Measurements from ENCODE around the gene TGFBI. TPM values are rescaled to one million over a fixed set of nuclear protein-coding genes. Genes with fewer than 3 reads are reported as not detected.

Gene TGFBI
- polyA plus RNA-seq, 3 donors from 2014 or later, result 2.2 to 13.3 (median 10.9) TPM

DNA sequence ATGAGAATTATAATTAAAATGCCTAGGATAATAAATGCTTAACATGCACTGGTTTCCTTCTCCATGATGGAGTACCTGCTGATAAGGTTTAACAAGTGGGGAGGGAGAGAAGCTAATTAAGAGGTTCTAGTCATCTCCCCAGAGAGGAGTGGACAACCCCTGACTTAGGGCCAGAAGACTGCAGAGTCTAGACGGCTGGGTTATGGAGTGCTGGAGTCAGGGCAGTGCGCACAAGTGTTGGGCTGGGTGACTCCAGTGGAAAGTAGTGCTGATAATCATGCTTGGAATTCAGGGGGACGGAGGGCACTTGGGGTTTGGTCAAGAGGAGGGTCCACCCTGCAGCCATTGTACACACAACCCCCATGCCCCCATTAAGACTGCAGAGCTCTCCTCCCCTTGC lies 32.8 kb upstream of the TGFBI start:
- H3K27me3 Mint-ChIP-seq (ENCODE audit: low read depth in 3 of 3), result peaks cover 2 to 6% (median 2%) of the 10 kb centered on the region in 3 donors
- no peak overlapping the region for H3K27ac Mint-ChIP-seq
- H3K36me3 Mint-ChIP-seq, result no peaks in the 10 kb centered on the region
- no peak overlapping the region for H3K4me3 Mint-ChIP-seq
- no peak for DNase-seq
- H3K4me1 Mint-ChIP-seq, result no peaks in the 10 kb centered on the region
- H3K9me3 Mint-ChIP-seq, result no peaks in the 10 kb centered on the region

DNA sequence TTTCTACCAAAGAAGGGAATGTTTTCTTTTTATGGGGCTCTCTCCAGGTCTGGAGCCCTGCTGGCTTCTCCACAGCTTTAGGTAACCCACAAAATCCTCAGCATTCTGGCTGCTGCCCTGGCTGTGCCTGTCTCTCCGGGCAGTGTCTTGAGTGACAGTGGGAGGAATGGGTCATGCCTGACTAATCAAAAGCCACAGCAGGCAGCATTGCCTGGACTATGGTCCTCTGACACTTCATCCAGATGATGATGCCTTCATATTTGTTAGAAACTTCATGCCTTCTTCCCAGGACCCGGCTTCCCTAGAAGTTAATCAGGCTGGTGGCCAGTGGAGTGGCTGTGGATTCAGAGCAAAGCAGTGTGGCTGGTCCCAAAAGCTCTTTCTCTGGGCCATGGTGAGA lies 32.2 kb upstream of the TGFBI start:
- H3K27ac Mint-ChIP-seq, result no peak overlapping the region
- H3K4me1 Mint-ChIP-seq, result no peaks in the 10 kb centered on the region
- H3K36me3 Mint-ChIP-seq, result no peaks in the 10 kb centered on the region
- no peak for DNase-seq
- H3K27me3 Mint-ChIP-seq (ENCODE audit: low read depth in 3 of 3), result peaks cover 2 to 6% (median 3%) of the 10 kb centered on the region in 3 donors
- no peak overlapping the region for H3K4me3 Mint-ChIP-seq
- H3K9me3 Mint-ChIP-seq, result no peaks in the 10 kb centered on the region

DNA sequence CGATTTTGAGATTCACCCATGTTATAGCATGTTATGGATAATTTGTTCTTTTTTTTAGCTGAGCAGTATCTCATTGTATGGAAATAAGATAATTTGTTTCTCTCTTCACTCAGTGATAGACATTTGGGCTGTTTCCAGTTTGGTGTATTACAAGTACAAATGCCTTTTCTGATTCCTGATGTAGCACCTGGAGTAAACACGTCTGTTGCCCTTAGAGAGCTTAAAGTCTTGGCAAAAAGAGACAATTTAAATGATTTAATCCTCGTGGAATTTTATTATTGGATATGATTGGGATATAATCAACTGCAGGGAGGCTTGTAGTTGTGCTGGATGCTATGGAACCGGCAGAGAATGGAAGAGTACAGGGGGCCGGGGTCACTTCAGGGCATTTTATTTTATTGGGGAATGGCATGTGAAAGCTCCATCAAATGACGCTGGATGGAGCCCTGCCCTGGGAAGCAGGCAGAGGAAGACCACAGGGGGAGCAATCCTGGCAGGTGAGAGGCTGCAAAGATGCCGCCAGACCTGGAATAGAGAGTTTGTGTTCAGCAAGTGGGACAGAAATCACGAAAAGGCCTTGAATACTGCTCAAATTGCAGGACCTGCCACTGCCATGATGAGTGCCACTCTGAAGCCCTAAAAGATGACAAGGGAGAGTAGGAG lies 31.0 kb upstream of the TGFBI start:
- Mint-ChIP-seq H3K36me3 (no peaks in the 10 kb centered on the region), H3K9me3 (no peaks in the 10 kb centered on the region), H3K4me3 (no peak overlapping the region), H3K27ac (no peak overlapping the region), H3K4me1 (no peaks in the 10 kb centered on the region), H3K27me3 (ENCODE audit: low read depth in 3 of 3) (peaks cover 2 to 7% (median 6%) of the 10 kb centered on the region in 3 donors)
- no peak for DNase-seq

DNA sequence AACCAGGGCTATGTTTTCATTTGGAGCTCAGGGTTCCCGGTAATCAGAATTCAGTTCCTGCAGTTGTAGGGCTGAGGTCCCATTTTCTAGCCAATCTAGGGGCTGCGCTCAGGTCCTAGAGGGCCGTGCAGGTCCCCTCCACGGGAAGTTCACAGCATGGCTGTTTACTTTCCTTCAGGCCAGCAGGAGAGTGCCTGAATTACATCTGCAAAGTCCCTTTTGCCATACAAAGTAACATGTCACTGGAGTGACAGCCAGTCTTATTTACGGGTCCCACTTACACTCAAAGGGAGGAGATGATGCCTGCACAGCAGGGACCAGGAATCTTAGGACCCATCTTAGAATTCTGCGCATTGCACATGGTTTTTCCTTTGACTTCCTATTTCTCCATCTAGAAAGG lies 29.9 kb upstream of the TGFBI start:
- no peaks in the 10 kb centered on the region for H3K36me3 Mint-ChIP-seq
- H3K27ac Mint-ChIP-seq, result no peak overlapping the region
- H3K9me3 Mint-ChIP-seq, result no peaks in the 10 kb centered on the region
- H3K4me3 Mint-ChIP-seq, result no peak overlapping the region
- DNase-seq, result no peak
- H3K4me1 Mint-ChIP-seq, result no peaks in the 10 kb centered on the region
- H3K27me3 Mint-ChIP-seq (ENCODE audit: low read depth in 3 of 3), result peaks cover 2 to 7% (median 6%) of the 10 kb centered on the region in 3 donors

DNA sequence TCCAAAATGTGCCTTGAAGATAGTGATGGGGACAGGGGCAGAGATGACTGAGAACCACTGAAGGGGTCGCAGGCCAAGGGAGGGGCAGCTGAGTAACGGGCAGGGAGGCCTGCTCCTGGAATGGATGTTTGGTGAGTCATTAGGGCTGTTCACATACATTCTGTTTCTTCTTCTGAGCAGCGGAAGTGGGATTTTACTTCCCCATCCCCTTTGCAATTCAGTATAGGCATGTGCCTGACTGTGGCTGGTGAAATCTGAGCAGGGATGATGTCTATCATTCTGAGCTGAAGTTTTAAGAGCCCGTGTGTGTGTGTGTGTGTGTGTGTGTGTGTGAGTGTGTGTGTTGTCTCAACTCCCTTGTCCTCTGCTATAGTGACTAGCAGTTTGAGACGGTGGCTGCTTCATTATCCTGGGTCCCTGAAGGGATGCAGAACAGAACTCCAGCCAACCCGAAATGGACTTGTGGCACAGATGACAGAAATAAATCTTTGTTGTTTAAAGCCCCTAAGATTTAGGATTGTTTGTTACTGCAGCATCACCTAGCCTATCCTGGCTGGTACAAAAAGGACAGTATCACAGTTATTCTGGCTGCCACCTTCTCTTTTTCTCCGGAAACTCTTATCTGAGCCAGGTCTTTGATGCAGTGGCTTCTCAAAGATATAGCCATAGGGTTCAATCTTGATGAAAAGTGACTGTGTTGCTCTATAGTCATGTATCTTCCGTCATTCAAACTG lies 29.2 kb upstream of the TGFBI start:
- Mint-ChIP-seq H3K36me3 (no peaks in the 10 kb centered on the region), H3K9me3 (no peaks in the 10 kb centered on the region), H3K4me1 (no peaks in the 10 kb centered on the region), H3K4me3 (no peak overlapping the region), H3K27ac (no peak overlapping the region), H3K27me3 (ENCODE audit: low read depth in 3 of 3) (peaks cover 2 to 7% (median 5%) of the 10 kb centered on the region in 3 donors)
- DNase-seq, result no peak

DNA sequence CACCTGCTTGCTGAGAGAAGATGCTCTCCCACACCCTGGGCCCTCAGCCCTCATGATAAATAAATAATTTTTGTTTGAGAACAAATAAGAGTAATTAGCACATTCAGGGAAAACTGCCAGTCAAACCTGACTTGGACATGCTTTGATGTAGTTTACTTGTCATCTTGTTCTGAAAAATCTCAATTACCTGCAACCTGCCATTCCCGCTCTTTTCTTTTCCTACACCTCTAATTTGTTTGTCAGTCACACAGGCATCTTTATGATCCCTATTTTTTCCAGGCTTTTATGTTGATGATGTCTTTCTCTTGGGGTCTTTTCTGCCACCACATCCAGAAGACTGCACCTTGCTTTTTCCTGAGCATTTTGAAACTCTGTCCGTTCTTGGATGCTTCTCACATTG lies 28.6 kb upstream of the TGFBI start:
- no peak overlapping the region for H3K4me3 Mint-ChIP-seq
- no peaks in the 10 kb centered on the region for H3K9me3 Mint-ChIP-seq
- DNase-seq, result no peak
- no peaks in the 10 kb centered on the region for H3K36me3 Mint-ChIP-seq
- peaks cover 2 to 7% (median 6%) of the 10 kb centered on the region in 3 donors for H3K27me3 Mint-ChIP-seq (ENCODE audit: low read depth in 3 of 3)
- no peaks in the 10 kb centered on the region for H3K4me1 Mint-ChIP-seq
- H3K27ac Mint-ChIP-seq, result no peak overlapping the region

DNA sequence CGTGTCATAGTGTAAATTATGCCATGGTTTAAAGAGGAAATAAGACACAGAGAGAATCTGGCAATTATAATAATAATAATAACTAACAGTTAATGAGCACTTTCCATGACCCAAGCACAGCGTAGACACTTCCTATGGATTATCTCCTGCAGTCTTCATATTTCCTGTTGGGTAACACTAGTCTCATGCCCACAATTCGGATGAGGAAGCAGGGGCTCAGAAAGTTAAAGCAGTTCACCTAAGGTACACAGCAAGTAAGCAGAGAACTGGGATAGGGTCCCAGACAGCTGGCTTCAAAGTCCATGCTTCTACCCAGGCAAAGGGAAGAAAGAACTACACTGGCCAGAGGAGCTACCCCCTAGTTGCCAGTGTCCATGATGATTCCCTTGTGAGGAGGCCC lies 27.9 kb upstream of the TGFBI start:
- H3K4me3 Mint-ChIP-seq, result no peak overlapping the region
- H3K9me3 Mint-ChIP-seq, result no peaks in the 10 kb centered on the region
- no peaks in the 10 kb centered on the region for H3K36me3 Mint-ChIP-seq
- H3K27me3 Mint-ChIP-seq (ENCODE audit: low read depth in 3 of 3), result peaks cover 2 to 7% (median 6%) of the 10 kb centered on the region in 3 donors
- H3K27ac Mint-ChIP-seq, result no peak overlapping the region
- H3K4me1 Mint-ChIP-seq, result no peaks in the 10 kb centered on the region
- DNase-seq, result no peak

DNA sequence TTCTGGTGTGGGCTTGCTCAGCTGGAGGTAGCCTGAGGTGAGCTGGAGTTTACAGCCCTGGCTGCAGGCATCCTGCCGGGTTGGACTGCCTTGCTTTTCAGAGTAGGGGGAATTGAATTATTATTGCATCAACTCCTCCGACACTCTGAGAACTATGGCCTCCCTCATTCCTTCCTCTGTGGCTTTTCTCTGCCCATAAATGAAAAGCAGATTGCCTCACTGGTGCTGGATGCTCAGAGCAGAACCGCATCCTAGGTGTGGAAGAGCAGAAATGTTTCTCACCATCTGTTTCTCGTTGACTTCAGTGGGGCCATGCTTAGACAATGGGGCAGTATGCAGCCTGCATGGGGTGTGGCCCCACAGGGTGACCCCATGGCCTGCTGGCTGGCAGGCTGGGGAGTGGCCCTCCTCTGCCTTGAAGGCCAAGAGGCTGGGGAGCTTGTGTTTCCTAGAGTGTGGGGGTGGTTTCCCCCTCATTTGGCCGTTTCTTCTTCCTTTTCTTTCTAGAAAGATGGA lies 27.3 kb upstream of the TGFBI start:
- Mint-ChIP-seq H3K4me1 (no peaks in the 10 kb centered on the region), H3K4me3 (no peak overlapping the region), H3K27me3 (ENCODE audit: low read depth in 3 of 3) (peaks cover 2 to 7% (median 3%) of the 10 kb centered on the region in 3 donors), H3K9me3 (no peaks in the 10 kb centered on the region), H3K36me3 (no peaks in the 10 kb centered on the region), H3K27ac (no peak overlapping the region)
- no peak for DNase-seq

DNA sequence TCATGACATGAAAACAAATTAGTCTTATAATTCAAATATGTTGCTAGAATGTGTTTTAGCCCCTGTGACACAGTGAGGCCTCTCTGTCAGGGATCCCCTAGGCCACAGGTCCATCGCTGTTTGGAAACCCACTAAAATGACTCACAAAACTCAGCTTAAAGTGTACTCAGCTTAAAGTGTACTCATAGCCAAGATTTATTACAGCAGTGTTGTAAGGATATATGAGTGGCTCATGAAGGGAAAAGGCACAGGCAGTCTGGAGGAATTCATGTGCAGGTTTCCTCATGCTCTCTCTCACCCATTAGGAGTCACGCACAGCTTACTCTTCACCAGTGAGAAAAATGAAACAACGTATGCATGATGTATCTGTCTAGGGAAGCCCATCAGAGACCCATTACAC lies 24.4 kb upstream of the TGFBI start:
- H3K36me3 Mint-ChIP-seq, result no peaks in the 10 kb centered on the region
- H3K27me3 Mint-ChIP-seq (ENCODE audit: low read depth in 3 of 3), result peaks cover 1 to 7% (median 2%) of the 10 kb centered on the region in 3 donors
- no peak overlapping the region for H3K27ac Mint-ChIP-seq
- H3K4me1 Mint-ChIP-seq, result no peaks in the 10 kb centered on the region
- H3K9me3 Mint-ChIP-seq, result no peaks in the 10 kb centered on the region
- no peak overlapping the region for H3K4me3 Mint-ChIP-seq
- DNase-seq, result no peak

DNA sequence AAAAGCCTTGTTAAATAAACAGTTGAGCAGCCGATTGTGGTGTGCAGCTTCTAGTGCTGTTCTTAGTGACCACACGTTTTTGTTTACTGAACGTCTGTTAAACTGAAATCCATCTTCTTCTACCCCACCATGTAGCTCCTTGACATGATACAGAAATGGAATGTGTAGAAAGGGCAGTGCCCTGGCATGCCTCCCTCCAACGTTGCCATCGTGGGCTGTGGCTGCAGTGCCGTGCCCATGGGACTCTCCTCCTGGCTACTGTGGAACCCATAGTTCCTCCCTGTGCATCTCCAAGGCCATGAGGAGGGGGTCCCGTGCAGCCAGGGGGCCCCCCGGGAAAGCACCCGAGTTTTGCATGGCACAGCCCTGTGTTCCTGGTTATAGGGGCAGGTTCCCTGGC lies 23.3 kb upstream of the TGFBI start:
- Mint-ChIP-seq H3K36me3 (no peaks in the 10 kb centered on the region), H3K4me3 (no peak overlapping the region), H3K27ac (no peak overlapping the region), H3K4me1 (no peaks in the 10 kb centered on the region), H3K9me3 (no peaks in the 10 kb centered on the region), H3K27me3 (ENCODE audit: low read depth in 3 of 3) (peaks cover 2 to 7% (median 2%) of the 10 kb centered on the region in 3 donors)
- no peak for DNase-seq

DNA sequence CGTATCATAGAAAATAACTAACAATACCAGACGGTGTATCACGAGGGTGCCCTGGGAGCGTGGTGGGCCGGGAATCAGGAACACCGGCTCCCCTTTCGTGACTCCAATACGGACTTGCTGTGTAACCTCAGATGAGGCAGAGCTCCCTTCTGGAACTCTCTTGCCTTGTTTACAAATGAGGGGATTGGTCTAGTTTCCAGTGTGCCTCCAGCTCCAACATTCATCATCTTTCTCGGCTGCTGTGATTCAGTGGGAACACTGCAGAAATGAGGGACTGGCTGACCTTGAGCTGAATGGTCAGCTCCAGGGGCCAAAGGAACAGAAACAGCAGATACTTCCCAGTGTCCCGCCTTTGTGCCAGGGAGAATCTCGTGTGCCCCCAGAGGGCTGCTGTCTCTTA lies 22.6 kb upstream of the TGFBI start:
- Mint-ChIP-seq H3K27ac (no peak overlapping the region), H3K4me1 (no peaks in the 10 kb centered on the region), H3K9me3 (no peaks in the 10 kb centered on the region), H3K4me3 (no peak overlapping the region), H3K36me3 (no peaks in the 10 kb centered on the region), H3K27me3 (ENCODE audit: low read depth in 3 of 3) (peaks cover 2 to 7% (median 2%) of the 10 kb centered on the region in 3 donors)
- no peak for DNase-seq

DNA sequence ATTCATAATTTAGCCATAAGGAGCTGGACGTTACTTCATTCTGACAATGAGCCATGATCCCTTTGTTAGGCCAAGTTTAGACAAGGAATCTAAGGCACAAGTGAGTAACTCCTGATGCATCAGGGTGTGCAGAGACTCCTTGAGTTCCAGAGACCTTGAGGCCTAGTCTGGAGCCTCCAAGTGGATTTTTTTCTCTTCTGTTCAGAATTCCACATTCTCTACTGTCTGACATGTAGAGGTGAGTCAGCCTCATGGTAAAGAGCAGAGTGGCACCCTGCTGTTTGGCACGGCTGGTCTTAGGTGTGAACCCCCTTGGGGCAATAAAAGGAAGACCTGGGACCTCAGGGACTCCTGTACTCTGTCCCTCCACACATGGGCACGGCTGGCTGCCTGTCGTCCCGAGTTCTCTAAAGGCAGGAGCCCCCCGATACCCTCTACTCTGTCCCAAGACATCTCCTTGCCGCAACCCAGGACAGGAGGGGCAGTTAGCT lies 22.0 kb upstream of the TGFBI start:
- Mint-ChIP-seq H3K9me3 (no peaks in the 10 kb centered on the region), H3K36me3 (no peaks in the 10 kb centered on the region), H3K27ac (no peak overlapping the region), H3K4me3 (no peak overlapping the region), H3K27me3 (ENCODE audit: low read depth in 3 of 3) (peaks cover 2 to 5% (median 2%) of the 10 kb centered on the region in 3 donors), H3K4me1 (no peaks in the 10 kb centered on the region)
- DNase-seq, result no peak

DNA sequence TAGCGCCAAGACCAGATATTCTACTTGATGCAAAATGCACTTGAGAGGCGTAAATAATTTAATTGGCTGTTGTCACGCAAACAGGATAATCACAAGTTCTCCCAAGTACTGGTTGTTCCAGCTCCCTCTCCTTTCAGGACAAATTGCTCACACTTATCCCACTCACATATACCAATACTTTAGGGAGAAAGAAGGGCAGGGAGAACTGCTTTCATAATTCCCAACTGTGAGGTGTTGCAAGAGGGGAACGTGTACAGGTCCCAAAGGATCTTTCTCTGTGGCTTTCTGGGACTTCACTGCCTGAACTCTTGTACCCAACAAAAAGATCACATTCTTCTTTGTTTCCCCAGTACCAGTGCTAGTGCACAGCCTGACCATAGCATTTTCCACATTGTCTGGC lies 21.5 kb upstream of the TGFBI start:
- Mint-ChIP-seq H3K27ac (no peak overlapping the region), H3K4me3 (no peak overlapping the region), H3K9me3 (no peaks in the 10 kb centered on the region), H3K36me3 (no peaks in the 10 kb centered on the region), H3K4me1 (no peaks in the 10 kb centered on the region), H3K27me3 (ENCODE audit: low read depth in 3 of 3) (peaks cover 2% of the 10 kb centered on the region in 3 donors)
- DNase-seq, result no peak

DNA sequence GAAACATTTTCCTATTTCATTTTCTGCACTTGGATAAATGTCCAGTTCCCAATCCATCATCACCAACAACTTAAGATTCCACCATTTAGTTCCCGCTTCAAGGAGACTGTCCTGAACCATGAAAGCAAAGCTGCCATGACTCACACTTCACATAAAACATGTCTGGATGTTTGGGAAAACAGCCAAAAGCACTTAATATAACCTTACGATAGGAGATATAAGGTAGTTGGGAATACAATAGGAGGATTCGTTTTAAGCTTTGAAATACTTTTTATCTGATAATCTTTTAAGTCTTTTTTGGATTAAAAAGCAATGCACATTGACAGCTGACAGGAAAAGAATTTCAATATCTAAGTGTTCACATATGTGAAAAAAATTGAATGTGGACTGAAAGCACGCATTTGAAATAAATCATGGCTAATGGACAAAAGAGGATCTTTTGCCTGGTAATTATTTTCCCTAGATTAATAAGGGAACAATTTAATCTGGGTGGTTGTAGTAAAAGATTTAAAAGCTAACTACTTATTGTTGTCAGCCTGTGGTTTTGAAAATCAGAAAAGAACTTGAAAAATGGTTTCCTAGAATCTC lies 17.3 kb upstream of the TGFBI start:
- H3K9me3 Mint-ChIP-seq, result no peaks in the 10 kb centered on the region
- H3K4me3 Mint-ChIP-seq, result no peak overlapping the region
- DNase-seq, result no peak
- H3K36me3 Mint-ChIP-seq, result no peaks in the 10 kb centered on the region
- peaks cover 0 to 8% (median 3%) of the 10 kb centered on the region in 3 donors for H3K27me3 Mint-ChIP-seq (ENCODE audit: low read depth in 3 of 3)
- H3K4me1 Mint-ChIP-seq, result no peaks in the 10 kb centered on the region
- H3K27ac Mint-ChIP-seq, result no peak overlapping the region

Measured in immature natural killer cell (primary cell).